K562 (cell line): ENCODE data around the gene MACF1. TPM values are rescaled to one million over a fixed set of nuclear protein-coding genes. Genes with fewer than 3 reads are reported as not detected.

Experiments
- ATAC-seq: fragments of 200-7000 bp; cut with Tn5 transposase; 3 replicates; pipeline ENCODE4 v1.9.1; 2020; ENCODE audit warnings: moderate library complexity
- BruUV-seq: library from RNA; stranded (reverse); fragments of 400-500 nt; replicated peaks from 2 replicates; lab custom pipeline; 2021; lab: Mats Ljungman, UMichigan
- CTCF ChIA-PET: fragments of 300-600 bp; formaldehyde crosslinking; extraction: SDS; loops from one replicate; lab custom pipeline; 2021; ENCODE audit warnings: low intra/inter-chr PET ratio; lab: Yijun Ruan, JAX
- POLR2A ChIA-PET: fragments of 300-600, 350-650 bp; sonication (Branson Sonifier 250); formaldehyde crosslinking; extraction: SDS; loops from one replicate; lab custom pipeline; 2021; ENCODE audit warnings: antibody characterized with exemption, inconsistent platforms; lab: Yijun Ruan, JAX
- DNase-seq, 4 experiments: peaks; one replicate each; pipeline versions ENCODE4 v3.0.0 to v3.0.0-alpha.2; 2011 to 2018; ENCODE audit warnings: low spot score in 3 of 4, mixed read lengths in 3 of 4; ENCODE audit errors: extremely low read depth in 1 of 4
- FAIRE-seq: peaks from 2 replicates; lab custom pipeline; 2011; peaks lifted over from hg19 to GRCh38; lab: Jason Lieb, UNC
- H2AFZ ChIP-seq: 2 replicates; pipeline ENCODE4 v1.6.0; 2011; ENCODE audit warnings: low read depth, low read length, control low read depth, inconsistent platforms
- H3K27ac ChIP-seq: fragments of 200-600 bp; 3 replicates; pipeline ENCODE4 v1.8.0; 2011; ENCODE audit warnings: low read depth, mild to moderate bottlenecking, control low read depth, inconsistent platforms, low read length, moderate library complexity, mixed read lengths; ENCODE audit errors: extremely low read depth
- H3K27me3 ChIP-seq, 2 experiments: fragments of 300-600 bp in 1 of 2; 2 replicates in 1 of 2; 3 replicates in 1 of 2; pipeline versions ENCODE4 v1.6.0 to v1.8.0; 2011; ENCODE audit warnings: inconsistent platforms in 2 of 2, low read length in 2 of 2, mild to moderate bottlenecking in 1 of 2, mixed read lengths in 1 of 2, moderate library complexity in 1 of 2; ENCODE audit not compliant: control insufficient read depth in 2 of 2, insufficient read depth in 2 of 2
- H3K36me3 ChIP-seq: fragments of 300-600 bp; 3 replicates; pipeline ENCODE4 v1.8.0; 2011; ENCODE audit warnings: mild to moderate bottlenecking, low read length, inconsistent platforms; ENCODE audit not compliant: control insufficient read depth, insufficient read depth
- H3K4me1 ChIP-seq, 2 experiments: fragments of 200-600 bp in 1 of 2; replicated peaks in 1 of 2; 2 replicates in 1 of 2; 3 replicates in 1 of 2; pipeline versions ENCODE4 v1.5.1 to v1.8.0; 2011; ENCODE audit warnings: inconsistent platforms in 2 of 2, low read length in 2 of 2, mild to moderate bottlenecking in 1 of 2, mixed read lengths in 1 of 2, moderate library complexity in 1 of 2; ENCODE audit not compliant: control insufficient read depth in 2 of 2, insufficient read depth in 2 of 2
- H3K4me2 ChIP-seq: 2 replicates; pipeline ENCODE4 v1.6.1; 2011; ENCODE audit warnings: low read length, control low read depth, inconsistent platforms, mixed read lengths; ENCODE audit not compliant: insufficient read depth
- H3K4me3 ChIP-seq: fragments of 200-600 bp; sonication (generic), shearing (Covaris generic); 2 replicates; pipeline ENCODE4 v1.5.1; 2016; ENCODE audit warnings: control low read depth, inconsistent platforms
- H3K79me2 ChIP-seq: fragments of 200-600 bp; 3 replicates; pipeline ENCODE4 v1.8.0; 2011; ENCODE audit warnings: low read length, inconsistent platforms; ENCODE audit not compliant: control insufficient read depth, insufficient read depth
- H3K9ac ChIP-seq, 2 experiments: 2 replicates each; pipeline versions ENCODE4 v1.6.0 to v1.6.1; 2011; ENCODE audit warnings: low read depth in 2 of 2, low read length in 2 of 2, control low read depth in 1 of 2, inconsistent platforms in 1 of 2, mild to moderate bottlenecking in 1 of 2, mixed read lengths in 1 of 2; ENCODE audit not compliant: insufficient read depth in 1 of 2
- H3K9me1 ChIP-seq: one replicate; pipeline ENCODE4 v1.6.0; 2011; ENCODE audit warnings: inconsistent platforms, mild to moderate bottlenecking, low read length, moderate library complexity; ENCODE audit not compliant: control insufficient read depth, insufficient read depth
- H3K9me3 ChIP-seq: replicated peaks from 2 replicates; pipeline ENCODE4 v1.5.1; 2011; ENCODE audit warnings: low read depth, low read length, inconsistent platforms; ENCODE audit not compliant: control insufficient read depth, insufficient read depth
- H4K20me1 ChIP-seq: replicated peaks from 2 replicates; pipeline ENCODE4 v1.6.1; 2011; ENCODE audit warnings: low read length, inconsistent platforms, mixed read lengths; ENCODE audit not compliant: control insufficient read depth, insufficient read depth
- ATF1 ChIP-seq, 2 experiments: fragments of 450-650 bp in 1 of 2; IDR thresholded peaks; 2 replicates each; pipeline ENCODE4 v1.6.1; 2016; ENCODE audit warnings: missing compliant biosample characterization in 1 of 2, missing genetic modification characterization in 1 of 2
- CCNT2 ChIP-seq: IDR thresholded peaks from 2 replicates; pipeline ENCODE4 v1.6.1; 2011; ENCODE audit warnings: borderline replicate concordance, low read depth, mild to moderate bottlenecking, moderate library complexity, mixed read lengths, low read length; ENCODE audit not compliant: insufficient read length; ENCODE audit errors: extremely low read depth
- CTBP1 ChIP-seq: fragments of 450-650 bp; IDR thresholded peaks from 2 replicates; pipeline ENCODE4 v1.6.1; 2016; ENCODE audit warnings: borderline replicate concordance
- ID3 ChIP-seq, 2 experiments: fragments of 250-450 bp in 1 of 2; fragments of 450-650 bp in 1 of 2; sonication (Bioruptor Pico) in 1 of 2; IDR thresholded peaks; 2 replicates each; pipeline versions ENCODE4 v1.6.1 to v1.8.0; 2016 to 2021; ENCODE audit warnings: mild to moderate bottlenecking in 2 of 2, moderate library complexity in 2 of 2, missing compliant biosample characterization in 1 of 2, missing genetic modification characterization in 1 of 2
- KDM5B ChIP-seq: fragments of 200-600 bp; sonication (generic); IDR thresholded peaks from 2 replicates; pipeline ENCODE4 v1.6.1; 2012; ENCODE audit warnings: low read depth, mild to moderate bottlenecking, moderate library complexity, low read length, control low read depth, inconsistent platforms; ENCODE audit not compliant: insufficient replicate concordance
- MBD1 ChIP-seq: fragments of 250-450 bp; sonication (Bioruptor Pico); IDR thresholded peaks from 2 replicates; pipeline ENCODE4 v1.8.0; 2022; ENCODE audit warnings: inconsistent platforms
- MEIS2 ChIP-seq: fragments of 450-650 bp; IDR thresholded peaks from 2 replicates; pipeline ENCODE4 v1.6.1; 2014; ENCODE audit warnings: mild to moderate bottlenecking; ENCODE audit not compliant: partially characterized antibody
- POLR2G ChIP-seq: fragments of 200-400 bp; formaldehyde crosslinking; IDR thresholded peaks from 2 replicates; pipeline ENCODE4 v1.6.1; 2017; ENCODE audit warnings: low read depth, mild to moderate bottlenecking, antibody characterized with exemption, low read length, moderate library complexity
- RBFOX2 ChIP-seq: fragments of 200-400 bp; formaldehyde crosslinking; IDR thresholded peaks from 2 replicates; pipeline ENCODE4 v1.6.1; 2017; ENCODE audit warnings: low read depth, mild to moderate bottlenecking, low read length, moderate library complexity
- SIN3A ChIP-seq, 2 experiments: fragments of 150-350 bp in 1 of 2; IDR thresholded peaks; 2 replicates each; pipeline ENCODE4 v1.6.1; 2011 to 2016; ENCODE audit warnings: borderline replicate concordance in 2 of 2, low read depth in 2 of 2, low read length in 2 of 2, mild to moderate bottlenecking in 2 of 2, moderate library complexity in 2 of 2; ENCODE audit not compliant: control insufficient read depth in 1 of 2
- SMARCA4 ChIP-seq: fragments of 450-650 bp; IDR thresholded peaks from 2 replicates; pipeline ENCODE4 v1.6.1; 2016
- SMARCE1 ChIP-seq: fragments of 450-650 bp; IDR thresholded peaks from 2 replicates; pipeline ENCODE4 v1.7.1; 2016; ENCODE audit warnings: mild to moderate bottlenecking
- ZKSCAN1 ChIP-seq: fragments of 150-350 bp; IDR thresholded peaks from 2 replicates; pipeline ENCODE4 v1.6.1; 2016; ENCODE audit warnings: low read depth, low read length
- ZNF766 ChIP-seq: fragments of 200-800 bp; sonication (Bioruptor generic); conservative IDR thresholded peaks from 2 replicates; pipeline ENCODE4 v1.6.1; 2016; ENCODE audit warnings: missing genetic modification characterization, missing compliant biosample characterization
- WGBS: fragments of 100-300 bp; shearing (Covaris generic); methylation state at CpG from one replicate; pipeline ENCODE4 v1.1.6; 2016; ENCODE audit warnings: low coverage, mixed read lengths; ENCODE audit not compliant: insufficient coverage; ENCODE audit errors: missing lambda C conversion rate; 5-methylcytosine and 5-hydroxymethylcytosine counted together
- in situ Hi-C: fragments of 300-500 bp; cut with MboI; formaldehyde crosslinking; loops from 4 replicates; pipeline ENCODE4 v1.15.0; 2018; ENCODE audit warnings: inconsistent platforms, mixed read lengths
- intact Hi-C: fragments of 100-400 bp; cut with micrococcal nuclease; formaldehyde crosslinking; loops from 2 replicates; pipeline ENCODE4 v1.14.2; 2022
- polyA plus RNA-seq, 8 experiments: library from polyadenylated mRNA; depleted of rRNA in 4 of 8; stranded (reverse) in 5 of 8; unstranded in 3 of 8; fragments of >200 nt; fragmentation: Nextera tagmentation in 2 of 8; fragmentation: Illumina TruSeq in 1 of 8; extraction: Ambion mirVana in 2 of 8; extraction: Trizol in 1 of 8; gene quantifications; 2 replicates each; pipeline versions ENCODE4 v1.2.1 to v1.2.3, GENCODE V29; 2011 to 2014; ENCODE audit warnings: inconsistent platforms in 1 of 8, missing spikeins in 1 of 8
- total RNA-seq, 7 experiments: library from RNA; depleted of rRNA in 6 of 7; stranded (reverse); fragments of >200 nt in 6 of 7; fragmentation: Illumina TruSeq in 2 of 7; extraction: Trizol in 2 of 7; gene quantifications; 2 replicates each; pipeline versions ENCODE4 v1.2.1 to v1.2.3, GENCODE V29; 2011 to 2021; ENCODE audit warnings: low replicate concordance in 1 of 7
- TF ChIP-seq, protein P1 (sequence below), 2 experiments: IDR thresholded peaks; 2 replicates each; pipeline ENCODE4 v1.6.1; 2011; ENCODE audit warnings: borderline replicate concordance in 1 of 2, control low read depth in 1 of 2, low read depth in 1 of 2, low read length in 1 of 2, mild to moderate bottlenecking in 1 of 2, mixed read lengths in 1 of 2, moderate library complexity in 1 of 2; ENCODE audit not compliant: insufficient read depth in 1 of 2, insufficient read length in 1 of 2, poor library complexity in 1 of 2, severe bottlenecking in 1 of 2; ENCODE audit errors: extremely low read depth in 1 of 2

The MACF1 gene
- total and polyA plus RNA-seq, 9 of the 15 experiments (the other 6 are each of a cell fraction or from before 2014, with no cell fraction given), result 13.2 to 232 (median 112) TPM

DNA sequence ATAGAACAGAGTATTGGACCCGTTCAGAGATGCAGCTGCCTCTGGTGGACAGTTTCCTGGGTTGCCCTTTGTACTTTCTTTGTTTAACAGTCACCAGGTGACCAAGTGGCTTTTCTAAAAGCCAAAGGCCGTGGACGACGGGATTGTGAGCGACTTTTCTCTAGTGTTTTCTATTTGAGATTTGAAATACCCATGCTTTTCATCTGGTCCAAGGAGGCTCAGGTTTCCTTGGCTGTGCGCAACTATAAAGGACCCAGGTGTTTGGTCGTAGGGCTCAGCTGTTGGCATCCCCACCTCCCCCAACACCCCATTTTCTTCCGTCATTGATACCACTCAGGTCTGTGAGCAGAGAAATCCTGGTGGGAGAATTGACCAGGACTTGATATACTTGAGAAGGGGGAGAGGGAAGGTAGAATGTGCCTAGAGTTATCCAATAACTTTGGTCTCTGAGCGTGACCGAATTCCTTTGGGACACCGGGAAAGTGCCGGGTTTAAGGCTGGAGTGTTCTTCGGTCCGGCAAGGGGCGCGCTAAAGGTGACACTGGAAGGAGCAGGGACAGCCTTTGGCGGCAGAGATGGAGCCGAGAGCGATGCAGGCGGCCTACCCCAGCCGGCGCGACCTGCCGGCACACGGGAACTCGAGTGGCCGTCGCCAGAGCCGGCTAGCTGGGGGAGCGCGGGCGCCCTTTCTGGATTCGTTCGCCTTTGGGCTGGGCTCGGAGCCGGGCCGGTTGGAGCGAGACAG lies 203.6 kb downstream of the MACF1 start:
- no peaks in the 10 kb centered on the region for H3K27me3 ChIP-seq
- H3K9me1 ChIP-seq, result no peaks in the 10 kb centered on the region
- BruUV-seq, result no TSS peak
- peak overlapping the region; percentile 73 for H3K27ac ChIP-seq
- H3K4me2 ChIP-seq, result peak overlapping the region; percentile 76
- intact Hi-C loops (loop anchor here (2.0 to 10.0 kb wide), 2 partner anchors 15 to 213 kb away; no protein-coding TSS in a partner anchor), in situ Hi-C loops (no loop called here)
- peaks cover 26% of the 10 kb centered on the region for H3K36me3 ChIP-seq
- peaks cover 49% of the 10 kb centered on the region for H3K79me2 ChIP-seq
- POLR2A ChIA-PET, result interaction anchor here (1.5 to 5.4 kb wide), 5 partner anchors 9 to 21 kb away, joined by 5 to 42 read pairs (median 7); no protein-coding TSS in a partner anchor
- no peaks in the 10 kb centered on the region for H3K9me3 ChIP-seq
- DNase-seq, result no peak
- H2AFZ ChIP-seq, result peak overlapping the region; percentile 86
- CTCF ChIA-PET, result no interaction called here
- ATAC-seq, result peak; percentile 50
- WGBS, result 9% methylated on average over 37 of the region's 38 CpGs
- peak overlapping the region; percentile 73 to 94 for H3K9ac ChIP-seq
- FAIRE-seq, result peak; percentile 61
- H3K4me1 ChIP-seq, result peaks cover 18 to 36% of the 10 kb centered on the region in 2 experiments; a peak in 4 of 5 replicates
- H3K4me3 ChIP-seq, result peak overlapping the region; percentile 81
- peaks cover 14% of the 10 kb centered on the region for H4K20me1 ChIP-seq
- peak in 1 of 2 experiments; percentile 48; a peak in 1 of 4 replicates for TF ChIP-seq SIN3A (IDR thresholded peaks at IDR 0.05; ENCODE audit: borderline replicate concordance in 2 of 2, control insufficient read depth in 1 of 2, low read depth in 2 of 2, low read length in 2 of 2)
- peak; percentile 41 for TF ChIP-seq CCNT2
- TF ChIP-seq ZKSCAN1, result peak; percentile 47; the same call in 1 of the 2 replicates
- TF ChIP-seq SMARCA4, result 0 out of 2 replicates have a peak, but pooled peaks have one; percentile 31
- peak; percentile 58; the same call in 1 of the 2 replicates for TF ChIP-seq POLR2G
- TF ChIP-seq MEIS2, result no peak
- TF ChIP-seq MBD1 (CRISPR knock-in tag), result no peak
- peak; percentile 57 for TF ChIP-seq CTBP1
- TF ChIP-seq SMARCE1, result 0 out of 2 replicates have a peak, but pooled peaks have one; percentile 12
- TF ChIP-seq ATF1 (CRISPR knock-in tag; IDR thresholded peaks at IDR 0.05), result no peak
- 0 out of 2 replicates have a peak, but pooled peaks have one; percentile 9 for TF ChIP-seq ATF1 (tag; IDR thresholded peaks at IDR 0.05)
- TF ChIP-seq ZNF766, result no peak
- peak; percentile 50; the same call in 1 of the 2 replicates for TF ChIP-seq RBFOX2
- TF ChIP-seq KDM5B, result peak; percentile 29
- no peak for TF ChIP-seq ID3 (CRISPR knock-in tag; IDR thresholded peaks at IDR 0.05)
- peak; percentile 47; the same call in 1 of the 2 replicates for TF ChIP-seq ID3 (tag; IDR thresholded peaks at IDR 0.05)
- TF ChIP-seq, protein P1, sequence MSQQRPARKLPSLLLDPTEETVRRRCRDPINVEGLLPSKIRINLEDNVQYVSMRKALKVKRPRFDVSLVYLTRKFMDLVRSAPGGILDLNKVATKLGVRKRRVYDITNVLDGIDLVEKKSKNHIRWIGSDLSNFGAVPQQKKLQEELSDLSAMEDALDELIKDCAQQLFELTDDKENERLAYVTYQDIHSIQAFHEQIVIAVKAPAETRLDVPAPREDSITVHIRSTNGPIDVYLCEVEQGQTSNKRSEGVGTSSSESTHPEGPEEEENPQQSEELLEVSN (IDR thresholded peaks at IDR 0.05; ENCODE audit: borderline replicate concordance in 1 of 2, extremely low read depth in 1 of 2, insufficient read depth in 1 of 2, insufficient read length in 1 of 2, low read depth in 1 of 2, low read length in 1 of 2, poor library complexity in 1 of 2, severe bottlenecking in 1 of 2), result peak; percentile 19 to 39
